Activated CD4-positive, alpha-beta T cell treated with anti-CD3 and anti-CD28 coated beads for 1 hour (primary cell): Measurements from ENCODE around the gene CCDC88B.

ENCODE experiments used
- DNase-seq: peaks from one replicate; pipeline ENCODE4 v3.0.0-alpha.2; 2020

Gene CCDC88B

GRCh38 chr11:64348383-64349024 lies 8.5 kb downstream of the CCDC88B start:
- DNase-seq: no peak

- DNase-seq: no peak
Observed at GRCh38 chr11:64349025-64349387, 9.0 kb downstream of the CCDC88B start.

- DNase-seq: no peak
Observed at GRCh38 chr11:64349404-64349803, 9.4 kb downstream of the CCDC88B start.

- no peak for DNase-seq
Observed at GRCh38 chr11:64351136-64351631, 11.2 kb downstream of the CCDC88B start.

GRCh38 chr11:64352099-64352994 lies 12.3 kb downstream of the CCDC88B start:
- no peak for DNase-seq

GRCh38 chr11:64352995-64353714 lies 13.2 kb downstream of the CCDC88B start:
- DNase-seq: no peak

GRCh38 chr11:64353715-64354506 lies 13.9 kb downstream of the CCDC88B start:
- no peak for DNase-seq

GRCh38 chr11:64355078-64355940 lies 15.3 kb downstream of the CCDC88B start:
- no peak for DNase-seq

GRCh38 chr11:64356498-64357411 lies 16.8 kb downstream of the CCDC88B start:
- no peak for DNase-seq

GRCh38 chr11:64357446-64357845 lies 17.4 kb downstream of the CCDC88B start:
- no peak for DNase-seq

- DNase-seq: no peak
Observed at GRCh38 chr11:64357904-64358535, 18.0 kb downstream of the CCDC88B start.

- DNase-seq: no peak
Observed at GRCh38 chr11:64358536-64358906, 18.5 kb downstream of the CCDC88B start.

GRCh38 chr11:64358907-64359711 lies 19.1 kb downstream of the CCDC88B start, which contains the start of gene RPS6KA4:
Gene RPS6KA4, plus strand, starts transcription at chr11:64359162. Its CDS starts 74 bp downstream, at chr11:64359236.
- no peak for DNase-seq

- DNase-seq: no peak
Observed at GRCh38 chr11:64359712-64360445, 19.9 kb downstream of the CCDC88B start.

- DNase-seq: no peak
Observed at GRCh38 chr11:64360448-64360921, 20.5 kb downstream of the CCDC88B start.

- DNase-seq: no peak
Observed at GRCh38 chr11:64361659-64362058, 21.7 kb downstream of the CCDC88B start.

- DNase-seq: no peak
Observed at GRCh38 chr11:64362339-64362738, 22.3 kb downstream of the CCDC88B start.

- DNase-seq: no peak
Observed at GRCh38 chr11:64364435-64364834, 24.4 kb downstream of the CCDC88B start.
